ENCODE measurements around the gene BCAS3. TPM values are rescaled to one million over a fixed set of nuclear protein-coding genes. Genes with fewer than 3 reads are reported as not detected.

BCAS3 gene
- total RNA-seq, 2 donors from 2014 or later = 28.0 to 37.7 TPM

GRCh38 chr17:61333136-61333535 lies 655.5 kb downstream of the BCAS3 start:
- Mint-ChIP-seq H3K27me3 (ENCODE audit: insufficient read depth) (peaks cover 40% of the 10 kb centered on the region), H3K27ac (no peak overlapping the region), H3K4me3 (no peak overlapping the region), H3K9me3 (no peaks in the 10 kb centered on the region), H3K36me3 (ENCODE audit: low read depth) (no peaks in the 10 kb centered on the region), H3K4me1 (peaks cover 17% of the 10 kb centered on the region)
- TF ChIP-seq, protein P1, sequence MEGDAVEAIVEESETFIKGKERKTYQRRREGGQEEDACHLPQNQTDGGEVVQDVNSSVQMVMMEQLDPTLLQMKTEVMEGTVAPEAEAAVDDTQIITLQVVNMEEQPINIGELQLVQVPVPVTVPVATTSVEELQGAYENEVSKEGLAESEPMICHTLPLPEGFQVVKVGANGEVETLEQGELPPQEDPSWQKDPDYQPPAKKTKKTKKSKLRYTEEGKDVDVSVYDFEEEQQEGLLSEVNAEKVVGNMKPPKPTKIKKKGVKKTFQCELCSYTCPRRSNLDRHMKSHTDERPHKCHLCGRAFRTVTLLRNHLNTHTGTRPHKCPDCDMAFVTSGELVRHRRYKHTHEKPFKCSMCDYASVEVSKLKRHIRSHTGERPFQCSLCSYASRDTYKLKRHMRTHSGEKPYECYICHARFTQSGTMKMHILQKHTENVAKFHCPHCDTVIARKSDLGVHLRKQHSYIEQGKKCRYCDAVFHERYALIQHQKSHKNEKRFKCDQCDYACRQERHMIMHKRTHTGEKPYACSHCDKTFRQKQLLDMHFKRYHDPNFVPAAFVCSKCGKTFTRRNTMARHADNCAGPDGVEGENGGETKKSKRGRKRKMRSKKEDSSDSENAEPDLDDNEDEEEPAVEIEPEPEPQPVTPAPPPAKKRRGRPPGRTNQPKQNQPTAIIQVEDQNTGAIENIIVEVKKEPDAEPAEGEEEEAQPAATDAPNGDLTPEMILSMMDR (conservative IDR thresholded peaks at IDR 0.05) = no peak
- H3K9me3 ChIP-seq (ENCODE audit: control insufficient read depth, low read length) = no peaks in the 10 kb centered on the region
- no peak overlapping the region for H3K4me3 ChIP-seq (ENCODE audit: low read length)
- H3K9ac ChIP-seq (ENCODE audit: extremely low read depth, low read length, poor library complexity, severe bottlenecking) = no peak overlapping the region
- no peaks in the 10 kb centered on the region for H3K36me3 ChIP-seq (ENCODE audit: control insufficient read depth, insufficient read depth, low read length)
- DNase-seq = no peak
- peaks cover 3% of the 10 kb centered on the region for H3K4me1 ChIP-seq (ENCODE audit: control insufficient read depth, insufficient read depth, low read length)
- 94 to 97% methylated on average over 6 to 8 of the region's 8 CpGs for WGBS, 2 experiments (ENCODE audit: insufficient coverage in 1 of 2, insufficient read length in 1 of 2)
- H3K27ac ChIP-seq (ENCODE audit: low read depth, low read length) = no peak overlapping the region
- no peaks in the 10 kb centered on the region for H3K27me3 ChIP-seq (ENCODE audit: control insufficient read depth, insufficient read depth, low read length, poor library complexity, severe bottlenecking)

GRCh38 chr17:61334673-61335072 lies 657.0 kb downstream of the BCAS3 start:
- DNase-seq = no peak
- Histone ChIP-seq H3K36me3 (ENCODE audit: control insufficient read depth, insufficient read depth, low read length) (no peaks in the 10 kb centered on the region), H3K9me3 (ENCODE audit: control insufficient read depth, low read length) (no peaks in the 10 kb centered on the region), H3K4me1 (ENCODE audit: control insufficient read depth, insufficient read depth, low read length) (peaks cover 3% of the 10 kb centered on the region), H3K4me3 (ENCODE audit: low read length) (no peak overlapping the region), H3K9ac (ENCODE audit: extremely low read depth, low read length, poor library complexity, severe bottlenecking) (no peak overlapping the region), H3K27ac (ENCODE audit: low read depth, low read length) (no peak overlapping the region), H3K27me3 (ENCODE audit: control insufficient read depth, insufficient read depth, low read length, poor library complexity, severe bottlenecking) (no peaks in the 10 kb centered on the region)
- H3K36me3 Mint-ChIP-seq (ENCODE audit: low read depth) = no peaks in the 10 kb centered on the region
- H3K4me1 Mint-ChIP-seq = peaks cover 17% of the 10 kb centered on the region
- peaks cover 42% of the 10 kb centered on the region for H3K27me3 Mint-ChIP-seq (ENCODE audit: insufficient read depth)
- H3K4me3 Mint-ChIP-seq = no peak overlapping the region
- TF ChIP-seq, protein P1 (conservative IDR thresholded peaks at IDR 0.05) = no peak
- H3K27ac Mint-ChIP-seq = no peak overlapping the region
- no peaks in the 10 kb centered on the region for H3K9me3 Mint-ChIP-seq
- WGBS, 2 experiments (ENCODE audit: insufficient coverage in 1 of 2, insufficient read length in 1 of 2) = 95 to 100% methylated on average over 3 to 5 of the region's 5 CpGs

- no peaks in the 10 kb centered on the region for H3K36me3 ChIP-seq (ENCODE audit: control insufficient read depth, insufficient read depth, low read length)
- Mint-ChIP-seq H3K4me3 (no peak overlapping the region), H3K9me3 (no peaks in the 10 kb centered on the region), H3K27ac (no peak overlapping the region), H3K4me1 (peaks cover 17% of the 10 kb centered on the region), H3K27me3 (ENCODE audit: insufficient read depth) (peaks cover 42% of the 10 kb centered on the region), H3K36me3 (ENCODE audit: low read depth) (no peaks in the 10 kb centered on the region)
- DNase-seq = no peak
- H3K9me3 ChIP-seq (ENCODE audit: control insufficient read depth, low read length) = no peaks in the 10 kb centered on the region
- no peak overlapping the region for H3K27ac ChIP-seq (ENCODE audit: low read depth, low read length)
- H3K4me1 ChIP-seq (ENCODE audit: control insufficient read depth, insufficient read depth, low read length) = peaks cover 3% of the 10 kb centered on the region
- TF ChIP-seq, protein P1 (conservative IDR thresholded peaks at IDR 0.05) = no peak
- no peaks in the 10 kb centered on the region for H3K27me3 ChIP-seq (ENCODE audit: control insufficient read depth, insufficient read depth, low read length, poor library complexity, severe bottlenecking)
- H3K9ac ChIP-seq (ENCODE audit: extremely low read depth, low read length, poor library complexity, severe bottlenecking) = no peak overlapping the region
- no peak overlapping the region for H3K4me3 ChIP-seq (ENCODE audit: low read length)
- 92 to 94% methylated on average over 6 to 8 of the region's 8 CpGs for WGBS, 2 experiments (ENCODE audit: insufficient coverage in 1 of 2, insufficient read length in 1 of 2)
These were observed 657.6 kb downstream of the BCAS3 start for GRCh38 chr17:61335105-61335844.
